ENCODE data around the gene STAG2.

GRCh38 chrX:124127496-124127895 is 166.0 kb downstream of the STAG2 start:
- TF ChIP-seq POLR2A (IDR thresholded peaks at IDR 0.05; ENCODE audit: borderline replicate concordance, extremely low read depth, insufficient read depth, insufficient read length), result no peak
- TF ChIP-seq, protein P1, sequence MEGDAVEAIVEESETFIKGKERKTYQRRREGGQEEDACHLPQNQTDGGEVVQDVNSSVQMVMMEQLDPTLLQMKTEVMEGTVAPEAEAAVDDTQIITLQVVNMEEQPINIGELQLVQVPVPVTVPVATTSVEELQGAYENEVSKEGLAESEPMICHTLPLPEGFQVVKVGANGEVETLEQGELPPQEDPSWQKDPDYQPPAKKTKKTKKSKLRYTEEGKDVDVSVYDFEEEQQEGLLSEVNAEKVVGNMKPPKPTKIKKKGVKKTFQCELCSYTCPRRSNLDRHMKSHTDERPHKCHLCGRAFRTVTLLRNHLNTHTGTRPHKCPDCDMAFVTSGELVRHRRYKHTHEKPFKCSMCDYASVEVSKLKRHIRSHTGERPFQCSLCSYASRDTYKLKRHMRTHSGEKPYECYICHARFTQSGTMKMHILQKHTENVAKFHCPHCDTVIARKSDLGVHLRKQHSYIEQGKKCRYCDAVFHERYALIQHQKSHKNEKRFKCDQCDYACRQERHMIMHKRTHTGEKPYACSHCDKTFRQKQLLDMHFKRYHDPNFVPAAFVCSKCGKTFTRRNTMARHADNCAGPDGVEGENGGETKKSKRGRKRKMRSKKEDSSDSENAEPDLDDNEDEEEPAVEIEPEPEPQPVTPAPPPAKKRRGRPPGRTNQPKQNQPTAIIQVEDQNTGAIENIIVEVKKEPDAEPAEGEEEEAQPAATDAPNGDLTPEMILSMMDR (IDR thresholded peaks at IDR 0.05 in 2 of 3, conservative IDR thresholded peaks at IDR 0.05 in 1 of 3; ENCODE audit: borderline replicate concordance in 1 of 3, insufficient read depth in 1 of 3, low read depth in 2 of 3, low read length in 2 of 3), result peak in 2 of 3 experiments; percentile 13 to 20; a peak in 2 of 6 replicates
- no peak for TF ChIP-seq RAD21 (IDR thresholded peaks at IDR 0.05; ENCODE audit: low read depth)
- no peak for TF ChIP-seq EZH2 (IDR thresholded peaks at IDR 0.05)
- TF ChIP-seq JUND (IDR thresholded peaks at IDR 0.05), result no peak
- no peak for TF ChIP-seq FOSL1 (IDR thresholded peaks at IDR 0.05; ENCODE audit: low read depth)
- TF ChIP-seq EZH2phosphoT487 (IDR thresholded peaks at IDR 0.05; ENCODE audit: borderline replicate concordance), result no peak
- no peak for TF ChIP-seq ELF1 (IDR thresholded peaks at IDR 0.05; ENCODE audit: borderline replicate concordance, low read depth)
- TF ChIP-seq SIN3A (IDR thresholded peaks at IDR 0.05; ENCODE audit: low read depth), result no peak
- TF ChIP-seq, protein P2, sequence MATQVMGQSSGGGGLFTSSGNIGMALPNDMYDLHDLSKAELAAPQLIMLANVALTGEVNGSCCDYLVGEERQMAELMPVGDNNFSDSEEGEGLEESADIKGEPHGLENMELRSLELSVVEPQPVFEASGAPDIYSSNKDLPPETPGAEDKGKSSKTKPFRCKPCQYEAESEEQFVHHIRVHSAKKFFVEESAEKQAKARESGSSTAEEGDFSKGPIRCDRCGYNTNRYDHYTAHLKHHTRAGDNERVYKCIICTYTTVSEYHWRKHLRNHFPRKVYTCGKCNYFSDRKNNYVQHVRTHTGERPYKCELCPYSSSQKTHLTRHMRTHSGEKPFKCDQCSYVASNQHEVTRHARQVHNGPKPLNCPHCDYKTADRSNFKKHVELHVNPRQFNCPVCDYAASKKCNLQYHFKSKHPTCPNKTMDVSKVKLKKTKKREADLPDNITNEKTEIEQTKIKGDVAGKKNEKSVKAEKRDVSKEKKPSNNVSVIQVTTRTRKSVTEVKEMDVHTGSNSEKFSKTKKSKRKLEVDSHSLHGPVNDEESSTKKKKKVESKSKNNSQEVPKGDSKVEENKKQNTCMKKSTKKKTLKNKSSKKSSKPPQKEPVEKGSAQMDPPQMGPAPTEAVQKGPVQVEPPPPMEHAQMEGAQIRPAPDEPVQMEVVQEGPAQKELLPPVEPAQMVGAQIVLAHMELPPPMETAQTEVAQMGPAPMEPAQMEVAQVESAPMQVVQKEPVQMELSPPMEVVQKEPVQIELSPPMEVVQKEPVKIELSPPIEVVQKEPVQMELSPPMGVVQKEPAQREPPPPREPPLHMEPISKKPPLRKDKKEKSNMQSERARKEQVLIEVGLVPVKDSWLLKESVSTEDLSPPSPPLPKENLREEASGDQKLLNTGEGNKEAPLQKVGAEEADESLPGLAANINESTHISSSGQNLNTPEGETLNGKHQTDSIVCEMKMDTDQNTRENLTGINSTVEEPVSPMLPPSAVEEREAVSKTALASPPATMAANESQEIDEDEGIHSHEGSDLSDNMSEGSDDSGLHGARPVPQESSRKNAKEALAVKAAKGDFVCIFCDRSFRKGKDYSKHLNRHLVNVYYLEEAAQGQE (IDR thresholded peaks at IDR 0.05; ENCODE audit: low read depth), result no peak
- no peak for TF ChIP-seq MAX (IDR thresholded peaks at IDR 0.05)
- TF ChIP-seq ZFX (IDR thresholded peaks at IDR 0.05), result no peak
- TF ChIP-seq, protein P3, sequence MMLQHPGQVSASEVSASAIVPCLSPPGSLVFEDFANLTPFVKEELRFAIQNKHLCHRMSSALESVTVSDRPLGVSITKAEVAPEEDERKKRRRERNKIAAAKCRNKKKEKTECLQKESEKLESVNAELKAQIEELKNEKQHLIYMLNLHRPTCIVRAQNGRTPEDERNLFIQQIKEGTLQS (IDR thresholded peaks at IDR 0.05), result no peak

Data from HCT116 (cell line).